ENCODE data around the gene HIVEP3. TPM values are rescaled to one million over a fixed set of nuclear protein-coding genes. Genes with fewer than 3 reads are reported as not detected.
A peak's percentile ranks its signal among the peaks of the same experiment; 100 is the strongest.

The HIVEP3 gene
- total RNA-seq, 2 experiments from 2014 or later, result 15.1 to 18.1 TPM

GRCh38 chr1:41767534-41768525 lies 150.9 kb downstream of the HIVEP3 start:
- H3K4me1 Mint-ChIP-seq, result no peaks in the 10 kb centered on the region
- ATAC-seq (no peak), DNase-seq (no peak)
- CTCF ChIA-PET, result interaction anchor here (0.8 to 2.4 kb wide), 3 partner anchors 13 to 406 kb away, joined by 3 to 5 read pairs (median 3); no protein-coding TSS in a partner anchor
- no peaks in the 10 kb centered on the region for H3K27me3 Mint-ChIP-seq
- H3K9me3 Mint-ChIP-seq (ENCODE audit: low read depth), result no peaks in the 10 kb centered on the region
- no peak overlapping the region for H3K4me3 Mint-ChIP-seq
- H3K27ac Mint-ChIP-seq, result no peak overlapping the region
- no peaks in the 10 kb centered on the region for H3K36me3 Mint-ChIP-seq

- Mint-ChIP-seq H3K9me3 (ENCODE audit: low read depth) (peaks cover 5% of the 10 kb centered on the region), H3K27me3 (no peaks in the 10 kb centered on the region), H3K27ac (no peak overlapping the region), H3K4me1 (no peaks in the 10 kb centered on the region), H3K4me3 (no peak overlapping the region), H3K36me3 (peaks cover 5% of the 10 kb centered on the region)
- no peak for DNase-seq
- CTCF ChIA-PET, result interaction anchor here (1.0 to 2.4 kb wide), 2 partner anchors 14 to 407 kb away, joined by 3 to 5 read pairs; no protein-coding TSS in a partner anchor
- ATAC-seq, result no peak
Measured at GRCh38 chr1:41766546-41766945, 152.2 kb downstream of the HIVEP3 start.

- DNase-seq, result no peak
- no peak for ATAC-seq
- Mint-ChIP-seq H3K27me3 (no peaks in the 10 kb centered on the region), H3K9me3 (ENCODE audit: low read depth) (peaks cover 10% of the 10 kb centered on the region), H3K27ac (no peak overlapping the region), H3K36me3 (peaks cover 10% of the 10 kb centered on the region), H3K4me3 (no peak overlapping the region), H3K4me1 (no peaks in the 10 kb centered on the region)
- CTCF ChIA-PET, result no interaction called here
Measured at GRCh38 chr1:41766041-41766440, 152.7 kb downstream of the HIVEP3 start.

GRCh38 chr1:41765152-41765551 lies 153.6 kb downstream of the HIVEP3 start:
- Mint-ChIP-seq H3K27ac (no peak overlapping the region), H3K9me3 (ENCODE audit: low read depth) (peaks cover 11% of the 10 kb centered on the region), H3K36me3 (peaks cover 13% of the 10 kb centered on the region), H3K4me3 (no peak overlapping the region), H3K4me1 (no peaks in the 10 kb centered on the region), H3K27me3 (no peaks in the 10 kb centered on the region)
- ATAC-seq, result no peak
- no peak for DNase-seq
- CTCF ChIA-PET, result no interaction called here

DNA sequence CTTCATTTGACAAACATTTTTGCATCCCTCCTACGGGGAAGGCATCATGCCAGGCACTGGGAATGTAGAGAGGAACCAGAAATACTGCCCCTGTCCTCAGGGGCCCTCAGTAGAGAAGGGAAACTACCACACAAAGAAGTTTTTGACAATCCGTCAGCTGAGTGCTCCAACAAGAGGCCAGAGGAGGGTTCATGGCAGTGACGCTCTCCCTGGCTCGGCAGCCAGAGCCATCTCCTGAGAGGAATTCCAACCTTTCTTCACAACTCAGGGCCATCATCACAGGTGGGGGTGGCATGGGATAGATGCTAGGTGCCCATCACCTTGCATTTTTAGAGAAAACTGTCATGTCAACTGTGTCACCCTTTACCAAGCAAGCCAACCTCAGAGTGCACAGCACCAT lies 154.1 kb downstream of the HIVEP3 start:
- Mint-ChIP-seq H3K27me3 (no peaks in the 10 kb centered on the region), H3K36me3 (peaks cover 13% of the 10 kb centered on the region), H3K4me1 (no peaks in the 10 kb centered on the region), H3K4me3 (no peak overlapping the region), H3K27ac (no peak overlapping the region), H3K9me3 (ENCODE audit: low read depth) (peaks cover 11% of the 10 kb centered on the region)
- CTCF ChIA-PET, result no interaction called here
- no peak for DNase-seq
- no peak for ATAC-seq

GRCh38 chr1:41762777-41763176 lies 155.9 kb downstream of the HIVEP3 start:
- CTCF ChIA-PET, result no interaction called here
- peaks cover 11% of the 10 kb centered on the region for H3K9me3 Mint-ChIP-seq (ENCODE audit: low read depth)
- H3K4me1 Mint-ChIP-seq, result no peaks in the 10 kb centered on the region
- no peaks in the 10 kb centered on the region for H3K27me3 Mint-ChIP-seq
- peaks cover 13% of the 10 kb centered on the region for H3K36me3 Mint-ChIP-seq
- ATAC-seq, result no peak
- H3K27ac Mint-ChIP-seq, result no peak overlapping the region
- no peak for DNase-seq
- no peak overlapping the region for H3K4me3 Mint-ChIP-seq

DNA sequence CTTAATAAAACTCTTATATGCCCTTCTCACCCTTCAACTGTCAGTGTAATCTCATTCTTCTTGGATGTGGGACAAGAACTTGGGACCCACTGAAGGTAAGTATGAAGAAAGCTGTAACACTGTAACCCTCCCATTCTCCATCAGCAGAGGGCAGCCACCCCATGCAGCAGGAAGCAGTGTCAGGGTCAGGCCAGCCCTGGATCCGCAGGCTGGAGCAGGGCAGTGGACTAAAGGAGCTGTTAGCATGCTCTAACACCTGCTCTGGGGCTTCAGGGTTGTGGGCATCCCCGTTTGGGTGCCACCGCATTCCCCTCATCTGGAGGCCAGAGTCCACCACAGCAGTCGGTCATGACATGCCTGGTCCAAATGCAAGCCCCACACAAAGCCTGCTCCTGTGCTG lies 156.5 kb downstream of the HIVEP3 start:
- no peak overlapping the region for H3K4me3 Mint-ChIP-seq
- H3K27ac Mint-ChIP-seq, result no peak overlapping the region
- no peaks in the 10 kb centered on the region for H3K4me1 Mint-ChIP-seq
- DNase-seq (no peak), ATAC-seq (no peak)
- H3K27me3 Mint-ChIP-seq, result no peaks in the 10 kb centered on the region
- H3K36me3 Mint-ChIP-seq, result peaks cover 13% of the 10 kb centered on the region
- CTCF ChIA-PET, result no interaction called here
- H3K9me3 Mint-ChIP-seq (ENCODE audit: low read depth), result peaks cover 11% of the 10 kb centered on the region

DNA sequence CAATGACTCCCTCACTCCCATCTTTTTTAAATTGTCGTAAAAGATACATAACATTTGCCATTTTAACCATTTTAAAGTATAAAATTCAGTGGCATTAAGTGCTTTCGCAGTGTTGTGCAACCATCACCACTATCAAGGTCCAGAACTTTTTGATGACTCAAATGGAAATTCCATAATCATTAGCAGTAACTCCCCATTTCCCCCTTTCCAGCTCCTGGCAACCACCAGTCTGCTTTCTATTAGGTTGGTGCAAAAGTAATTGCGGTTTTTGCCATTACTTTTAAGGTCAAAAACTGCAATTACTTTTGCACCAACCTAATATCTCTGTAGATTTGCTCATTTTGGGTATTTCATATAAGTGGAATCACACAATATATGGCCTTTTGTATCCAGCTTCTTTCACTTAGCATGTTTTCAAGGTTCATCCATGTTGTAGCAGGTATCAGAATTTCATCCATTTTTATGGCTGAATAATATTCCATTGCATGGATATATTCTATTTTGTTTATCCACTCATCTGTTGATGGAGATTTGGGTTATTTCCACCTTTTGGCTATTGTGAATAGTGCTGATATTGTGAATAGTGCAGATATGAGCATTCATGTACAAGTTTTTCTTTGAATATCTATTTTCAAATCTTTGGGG lies 159.7 kb downstream of the HIVEP3 start:
- H3K9me3 Mint-ChIP-seq (ENCODE audit: low read depth), result peaks cover 11% of the 10 kb centered on the region
- CTCF ChIA-PET, result interaction anchor here (1.6 kb wide), 1 partner anchor 53 kb away, joined by 4 read pairs; no protein-coding TSS in a partner anchor
- H3K4me1 Mint-ChIP-seq, result peaks cover 14% of the 10 kb centered on the region
- no peak for ATAC-seq
- DNase-seq, result no peak
- no peaks in the 10 kb centered on the region for H3K27me3 Mint-ChIP-seq
- H3K4me3 Mint-ChIP-seq, result no peak overlapping the region
- H3K27ac Mint-ChIP-seq, result no peak overlapping the region
- H3K36me3 Mint-ChIP-seq, result peaks cover 13% of the 10 kb centered on the region

- CTCF ChIA-PET, result no interaction called here
- ATAC-seq, result no peak
- H3K9me3 Mint-ChIP-seq (ENCODE audit: low read depth), result peaks cover 11% of the 10 kb centered on the region
Measured at GRCh38 chr1:41758500-41758899, 160.2 kb downstream of the HIVEP3 start.

GRCh38 chr1:41754540-41754939 lies 164.2 kb downstream of the HIVEP3 start:
- ATAC-seq (peak; percentile 31), DNase-seq (peak; percentile 56)
- peaks cover 4% of the 10 kb centered on the region for H3K36me3 Mint-ChIP-seq
- H3K27ac Mint-ChIP-seq, result peak overlapping the region; percentile 17
- no peaks in the 10 kb centered on the region for H3K9me3 Mint-ChIP-seq (ENCODE audit: low read depth)
- peaks cover 54% of the 10 kb centered on the region for H3K4me1 Mint-ChIP-seq
- CTCF ChIA-PET, result interaction anchor here (1.1 to 1.9 kb wide), 3 partner anchors 26 to 50 kb away, joined by 3 to 8 read pairs (median 6); no protein-coding TSS in a partner anchor
- no peak overlapping the region for H3K4me3 Mint-ChIP-seq
- H3K27me3 Mint-ChIP-seq, result no peaks in the 10 kb centered on the region

More at GRCh38 chr1:41758500-41758899, 160.2 kb downstream of the HIVEP3 start:
- Mint-ChIP-seq H3K27ac (no peak overlapping the region), H3K36me3 (peaks cover 13% of the 10 kb centered on the region), H3K4me1 (peaks cover 19% of the 10 kb centered on the region), H3K4me3 (no peak overlapping the region), H3K27me3 (no peaks in the 10 kb centered on the region)
- no peak for DNase-seq

DNA sequence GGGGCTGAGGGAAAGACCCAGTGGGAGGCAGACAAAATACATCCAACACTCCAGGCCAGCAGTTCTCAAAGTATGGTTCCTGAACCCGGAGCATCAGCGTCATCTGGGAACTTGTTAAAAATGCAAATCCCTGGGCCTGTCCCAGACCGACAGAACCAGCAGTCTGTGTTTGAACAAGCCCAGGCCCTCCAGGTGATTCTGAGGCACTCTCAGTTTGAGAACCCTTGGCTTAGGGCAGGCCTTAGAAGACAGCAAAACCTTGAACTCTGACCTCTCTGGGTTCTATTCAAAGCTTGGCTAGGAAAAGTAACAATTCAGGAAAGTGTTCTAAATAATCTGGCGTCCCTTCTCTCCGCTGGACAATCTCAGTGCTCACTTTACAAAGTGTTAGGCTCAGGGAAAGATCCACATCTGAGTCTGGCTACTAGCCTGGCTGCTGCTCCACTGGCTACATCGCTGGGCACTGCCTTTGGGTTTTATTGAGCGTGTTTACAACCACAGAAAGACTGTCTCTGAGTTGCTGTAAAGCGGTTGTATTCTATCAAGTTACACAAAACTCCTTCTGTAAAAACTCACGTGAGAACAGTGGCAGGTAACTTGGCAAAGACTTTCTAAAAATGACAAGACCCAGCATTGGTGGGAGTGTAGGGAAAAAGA lies 166.1 kb downstream of the HIVEP3 start:
- H3K36me3 Mint-ChIP-seq, result peaks cover 4% of the 10 kb centered on the region
- peak overlapping the region; percentile 15 for H3K27ac Mint-ChIP-seq
- H3K9me3 Mint-ChIP-seq (ENCODE audit: low read depth), result no peaks in the 10 kb centered on the region
- DNase-seq, result no peak
- H3K4me3 Mint-ChIP-seq, result no peak overlapping the region
- no peak for ATAC-seq
- CTCF ChIA-PET, result interaction anchor here (1.4 to 1.6 kb wide), 2 partner anchors 59 to 139 kb away, joined by 3 to 7 read pairs; no protein-coding TSS in a partner anchor
- H3K4me1 Mint-ChIP-seq, result peaks cover 63% of the 10 kb centered on the region
- H3K27me3 Mint-ChIP-seq, result no peaks in the 10 kb centered on the region

GRCh38 chr1:41751804-41752513 lies 166.8 kb downstream of the HIVEP3 start:
- no peaks in the 10 kb centered on the region for H3K27me3 Mint-ChIP-seq
- H3K4me1 Mint-ChIP-seq, result peaks cover 63% of the 10 kb centered on the region
- H3K4me3 Mint-ChIP-seq, result no peak overlapping the region
- CTCF ChIA-PET, result interaction anchor here (0.6 to 2.8 kb wide), 7 partner anchors 12 to 707 kb away, joined by 3 to 23 read pairs (median 4); no protein-coding TSS in a partner anchor
- DNase-seq (no peak), ATAC-seq (peak; percentile 5)
- no peaks in the 10 kb centered on the region for H3K9me3 Mint-ChIP-seq (ENCODE audit: low read depth)
- H3K27ac Mint-ChIP-seq, result peak overlapping the region; percentile 75
- peaks cover 4% of the 10 kb centered on the region for H3K36me3 Mint-ChIP-seq

Measured in activated CD8-positive, alpha-beta memory T cell treated with anti-CD3 and anti-CD28 coated beads, Interleukin-2, amount 10 ng/mL, durations not matched to agents 7 days and 5 days (primary cell).